Muscle of leg (tissue), 11 donors: Measurements from ENCODE around the gene BCL2. TPM values are rescaled to one million over a fixed set of nuclear protein-coding genes. Genes with fewer than 3 reads are reported as not detected.
A peak's percentile ranks its signal among the peaks of the same experiment; 100 is the strongest.

Experiments
- DNase-seq: peaks from one replicate; pipeline ENCODE4 v3.0.0; 2013
- H3K27ac ChIP-seq: one replicate; pipeline ENCODE4 v1.5.1; 2013; ENCODE audit warnings: mild to moderate bottlenecking, low read length, control low read depth
- H3K27me3 ChIP-seq: one replicate; pipeline ENCODE4 v1.6.1; 2013; ENCODE audit warnings: low read length; ENCODE audit not compliant: control insufficient read depth, insufficient read depth
- H3K36me3 ChIP-seq: one replicate; pipeline ENCODE4 v1.6.1; 2013; ENCODE audit warnings: low read length; ENCODE audit not compliant: control insufficient read depth, insufficient read depth
- H3K4me1 ChIP-seq: one replicate; pipeline ENCODE4 v1.6.1; 2013; ENCODE audit warnings: low read length; ENCODE audit not compliant: control insufficient read depth, insufficient read depth
- H3K4me3 ChIP-seq: one replicate; pipeline ENCODE4 v1.5.1; 2013; ENCODE audit warnings: low read length, control low read depth
- H3K9me3 ChIP-seq: replicated peaks from 2 replicates; pipeline ENCODE4 v1.6.1; 2013; ENCODE audit warnings: low read depth, low read length; ENCODE audit not compliant: control insufficient read depth
- WGBS: methylation state at CpG from one replicate; pipeline ENCODE4 v1.1.5; 2013; ENCODE audit warnings: missing lambda C conversion rate; ENCODE audit not compliant: insufficient coverage; 5-methylcytosine and 5-hydroxymethylcytosine counted together
- polyA plus RNA-seq, 8 donors: library from polyadenylated mRNA; unstranded; fragments of 120-200 nt; gene quantifications; one replicate each; pipeline versions ENCODE4 v1.2.1 to v1.2.3, GENCODE V29; 2013; ENCODE audit warnings: inconsistent platforms in 1 of 8, low replicate concordance in 1 of 8; ENCODE audit not compliant: insufficient read length in 8 of 8, insufficient read depth in 1 of 8
- total RNA-seq: library from RNA; stranded (reverse); fragments of 120-200 nt; gene quantifications from one replicate; pipeline ENCODE4 v1.2.4, GENCODE V29; 2013

Gene BCL2
- total and polyA plus RNA-seq, 9 donors = 13.0 to 22.3 (median 16.5) TPM

DNA sequence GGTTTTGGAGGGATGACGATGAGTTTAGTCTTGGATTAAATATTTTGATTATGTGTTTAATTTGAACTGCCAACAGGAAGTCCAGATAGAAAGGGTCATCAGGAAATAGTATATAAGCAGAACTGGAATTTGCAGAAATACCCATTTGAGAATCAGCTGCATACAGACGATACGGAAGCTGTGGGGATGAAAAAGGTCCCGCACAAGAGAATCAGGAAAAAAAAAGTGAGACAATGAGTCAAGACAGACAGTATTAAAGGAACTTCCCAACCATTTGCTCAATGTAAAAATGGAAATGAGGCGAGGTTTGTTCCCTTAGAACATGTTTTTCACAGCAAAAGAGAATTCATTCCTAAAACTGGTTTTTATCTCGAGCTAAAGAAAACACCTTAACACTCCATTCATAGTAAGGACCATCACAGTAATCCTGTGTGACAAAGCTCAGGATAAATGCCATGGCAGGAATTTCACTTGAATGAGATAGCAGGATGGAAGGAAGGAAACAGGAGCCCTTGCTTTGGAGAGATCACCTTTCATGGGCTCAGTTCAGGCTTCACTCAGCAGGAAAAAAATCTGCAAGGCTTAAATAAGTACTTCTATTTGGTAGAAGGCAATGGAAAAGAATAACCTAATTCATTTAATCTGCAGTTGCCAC lies 29.3 kb downstream of the BCL2 start:
- peaks cover 36% of the 10 kb centered on the region for H3K4me1 ChIP-seq
- H3K9me3 ChIP-seq = no peaks in the 10 kb centered on the region
- no peak for DNase-seq
- peak overlapping the region; percentile 43 for H3K27ac ChIP-seq
- peaks cover 5% of the 10 kb centered on the region for H3K36me3 ChIP-seq
- 48% methylated on average over 3 of the region's 6 CpGs for WGBS
- H3K27me3 ChIP-seq = no peaks in the 10 kb centered on the region
- no peak overlapping the region for H3K4me3 ChIP-seq

DNA sequence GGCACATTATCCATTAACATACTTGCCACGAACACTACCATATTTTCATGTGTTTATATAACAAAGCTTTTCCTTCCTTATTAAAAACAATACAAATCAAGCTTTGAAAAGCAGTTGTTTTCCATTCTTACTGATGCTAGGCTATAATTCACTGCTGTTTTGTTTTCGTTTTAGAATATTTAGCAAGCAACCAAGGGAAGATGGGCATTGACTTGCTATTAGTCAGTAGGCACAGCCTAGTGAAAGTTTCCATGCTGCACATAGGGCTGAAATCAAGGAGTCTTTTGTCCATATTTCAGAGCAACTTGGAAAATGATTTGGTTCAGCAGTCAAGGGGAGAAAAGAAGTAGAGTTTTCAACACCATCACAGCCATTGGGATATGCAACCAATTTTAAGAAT lies 31.3 kb downstream of the BCL2 start:
- no peak for DNase-seq
- H3K9me3 ChIP-seq = no peaks in the 10 kb centered on the region
- peaks cover 44% of the 10 kb centered on the region for H3K4me1 ChIP-seq
- WGBS = 60% methylated on average over 1 of the region's 2 CpGs
- H3K27ac ChIP-seq = no peak overlapping the region
- H3K36me3 ChIP-seq = peaks cover 4% of the 10 kb centered on the region
- H3K27me3 ChIP-seq = no peaks in the 10 kb centered on the region
- no peak overlapping the region for H3K4me3 ChIP-seq

DNA sequence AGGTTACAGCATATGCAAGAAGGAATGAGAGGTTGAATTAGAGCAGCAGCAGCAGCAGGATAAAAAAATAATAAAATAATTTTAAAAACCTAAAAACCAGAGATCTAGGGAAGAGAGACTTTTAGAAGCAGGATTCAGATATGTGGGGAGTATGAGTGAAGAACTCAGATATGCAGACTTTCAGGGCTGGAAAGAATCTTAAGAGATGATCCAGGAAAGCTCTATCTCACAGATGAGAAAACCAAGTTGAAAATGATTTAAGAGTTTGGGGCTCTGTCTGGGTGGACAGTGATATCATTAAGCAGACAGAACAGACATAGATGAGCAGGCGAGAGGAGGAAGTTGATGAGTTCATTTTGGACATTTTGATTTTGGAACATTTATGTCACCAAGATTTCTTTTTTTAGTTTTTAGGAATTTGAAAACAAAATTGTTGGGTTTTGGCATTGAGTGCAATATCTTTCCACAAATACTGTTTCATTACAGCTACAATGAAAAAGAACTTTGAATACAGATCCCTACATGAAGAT lies 31.8 kb downstream of the BCL2 start:
- Histone ChIP-seq H3K4me1 (peaks cover 39% of the 10 kb centered on the region), H3K27me3 (no peaks in the 10 kb centered on the region), H3K9me3 (no peaks in the 10 kb centered on the region), H3K4me3 (no peak overlapping the region), H3K36me3 (no peaks in the 10 kb centered on the region), H3K27ac (no peak overlapping the region)
- DNase-seq = no peak
- WGBS = no CpG with 5 or more reads among the region's 1 CpG

DNA sequence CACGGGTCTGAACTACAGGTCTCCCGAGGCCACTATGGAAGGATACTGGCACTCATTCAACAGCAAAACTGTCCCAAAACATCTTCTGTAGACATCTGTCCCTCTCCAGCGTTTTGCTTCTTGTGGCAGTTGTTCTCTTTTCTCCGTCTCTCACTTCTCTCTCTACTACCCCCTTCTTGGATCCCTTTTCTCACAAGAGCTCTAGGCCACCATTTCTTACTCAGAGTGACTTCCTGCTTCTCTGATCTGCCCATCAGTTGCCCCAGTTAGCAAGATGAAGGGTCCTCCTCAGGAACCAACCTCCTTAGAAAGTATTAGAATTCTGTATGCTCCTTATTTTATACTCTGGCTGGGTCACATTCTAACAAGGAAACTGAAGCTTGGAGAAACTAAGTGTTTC lies 32.6 kb downstream of the BCL2 start:
- peaks cover 34% of the 10 kb centered on the region for H3K4me1 ChIP-seq
- H3K9me3 ChIP-seq = no peaks in the 10 kb centered on the region
- WGBS = 54% methylated on average over 4 of the region's 4 CpGs

DNA sequence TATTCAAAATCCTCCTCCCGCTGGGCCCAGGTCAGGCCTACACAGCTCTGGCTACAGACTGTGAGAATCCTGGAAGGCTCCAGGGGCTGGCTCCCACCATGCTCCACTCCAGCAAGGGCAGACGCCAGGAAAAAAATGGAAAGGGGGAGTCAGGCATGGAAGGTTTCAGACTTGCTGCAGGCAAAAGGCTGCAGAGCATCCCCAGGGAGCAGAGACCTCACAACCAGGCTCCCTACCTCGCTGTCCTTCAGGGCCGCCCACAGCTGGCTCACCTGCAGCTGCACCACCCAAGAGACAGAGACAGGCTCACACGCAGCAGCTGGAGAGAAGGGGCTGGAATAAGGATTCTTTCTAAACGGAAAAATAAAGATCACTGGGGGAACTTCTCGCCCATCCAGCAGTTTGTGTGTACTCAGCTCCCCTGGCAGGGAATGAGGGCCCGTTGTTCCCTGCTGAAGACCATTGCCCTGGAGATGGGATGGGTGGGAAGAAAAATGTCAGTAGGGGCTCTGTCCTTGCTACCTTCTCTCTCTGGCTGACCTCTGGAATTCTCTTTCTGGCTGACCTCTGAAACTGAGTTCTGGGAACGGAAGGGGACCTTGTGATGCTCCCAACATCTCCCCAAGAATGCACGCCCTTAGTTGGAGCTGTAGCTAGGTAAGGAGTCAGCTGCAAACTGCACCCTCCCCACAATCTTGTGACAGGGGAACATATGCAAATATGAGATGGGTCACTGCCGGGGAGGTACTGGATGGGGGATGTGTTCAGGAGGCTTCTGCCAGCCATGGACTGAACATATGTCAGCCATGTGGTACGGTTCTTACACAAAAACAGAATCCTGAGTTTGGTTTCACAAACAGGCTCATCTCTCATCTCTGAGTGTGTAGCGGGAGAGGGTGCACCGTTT lies 34.5 kb downstream of the BCL2 start:
- H3K27ac ChIP-seq = peak overlapping the region; percentile 62
- peak; percentile 87 for DNase-seq
- no peak overlapping the region for H3K4me3 ChIP-seq
- H3K27me3 ChIP-seq = no peaks in the 10 kb centered on the region
- peaks cover 28% of the 10 kb centered on the region for H3K4me1 ChIP-seq
- no peaks in the 10 kb centered on the region for H3K9me3 ChIP-seq
- 21% methylated on average over 4 of the region's 14 CpGs for WGBS
- no peaks in the 10 kb centered on the region for H3K36me3 ChIP-seq

More for the DNA sequence above, 32.6 kb downstream of the BCL2 start:
- no peak overlapping the region for H3K27ac ChIP-seq
- H3K27me3 ChIP-seq = no peaks in the 10 kb centered on the region
- H3K36me3 ChIP-seq = no peaks in the 10 kb centered on the region
- DNase-seq = no peak
- H3K4me3 ChIP-seq = no peak overlapping the region

DNA sequence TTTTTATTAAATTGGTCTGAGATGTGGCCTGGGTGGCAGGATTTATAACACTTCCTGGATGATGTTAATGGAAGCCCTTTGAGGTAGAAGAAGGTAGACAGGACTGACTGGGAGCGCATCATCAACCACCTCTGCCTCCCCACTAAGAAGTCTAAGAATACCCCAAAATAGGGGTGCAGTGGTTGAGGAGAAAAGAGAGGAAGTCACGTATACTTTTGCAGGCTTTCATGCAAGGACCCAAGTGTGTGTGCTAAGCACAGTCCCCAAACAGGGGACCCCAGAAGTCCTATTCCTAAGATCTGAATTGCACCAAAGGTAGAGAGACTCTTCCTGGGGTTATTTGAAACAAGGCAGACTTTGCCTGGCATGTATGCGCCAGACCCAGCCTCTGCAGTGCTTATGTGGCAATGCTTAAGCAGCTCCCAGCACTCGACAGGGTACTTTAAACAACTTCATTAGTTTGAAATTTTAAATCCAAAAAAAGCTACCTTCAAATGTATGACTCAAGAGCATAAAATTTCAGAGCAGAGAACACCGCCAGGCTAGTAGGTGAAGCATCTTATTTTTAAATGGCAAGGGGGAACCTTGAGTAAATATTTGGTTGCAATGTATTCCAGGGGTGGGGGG lies 35.3 kb downstream of the BCL2 start:
- no peak for DNase-seq
- Histone ChIP-seq H3K9me3 (no peaks in the 10 kb centered on the region), H3K4me3 (no peak overlapping the region), H3K27me3 (no peaks in the 10 kb centered on the region), H3K36me3 (no peaks in the 10 kb centered on the region), H3K27ac (peak overlapping the region; percentile 52), H3K4me1 (peaks cover 27% of the 10 kb centered on the region)
- WGBS = 80% methylated on average over 1 of the region's 5 CpGs

DNA sequence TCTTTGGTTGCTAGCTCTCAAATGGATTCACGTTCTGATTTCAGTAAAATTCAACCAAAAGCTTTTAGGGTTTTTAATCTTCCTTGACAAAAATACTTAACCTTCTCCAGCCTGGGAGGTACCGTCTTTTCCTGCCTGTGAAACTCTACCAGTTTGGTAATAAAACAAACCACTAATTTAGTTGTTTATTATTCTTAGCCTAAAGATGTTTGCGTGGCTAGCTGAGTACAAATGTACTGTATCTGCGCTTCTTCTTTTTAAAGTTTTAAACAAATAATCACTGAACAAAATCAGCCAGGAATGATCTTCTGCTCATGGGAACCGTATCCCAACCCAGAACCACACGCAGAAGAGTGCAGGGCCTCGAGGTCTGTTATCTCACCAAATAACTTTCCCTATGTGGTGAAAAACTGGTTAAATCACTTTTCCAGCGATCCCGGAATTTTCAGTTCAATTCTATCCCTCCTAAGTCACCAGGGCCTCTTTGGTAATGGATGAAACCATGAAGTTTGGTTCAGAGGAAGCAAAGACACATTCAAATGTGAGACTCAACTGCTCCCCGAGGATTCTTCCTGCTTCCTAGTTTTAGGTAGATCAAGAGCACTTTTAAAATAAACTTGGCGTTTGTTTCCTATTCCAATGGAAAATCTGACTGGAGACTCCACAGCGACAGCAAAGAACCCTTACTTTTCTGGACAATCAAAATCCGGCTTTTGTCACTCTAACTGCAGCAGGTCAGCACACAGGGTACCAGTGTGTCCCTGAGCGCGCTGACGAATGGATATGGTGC lies 36.1 kb downstream of the BCL2 start:
- no peaks in the 10 kb centered on the region for H3K9me3 ChIP-seq
- H3K4me1 ChIP-seq = peaks cover 27% of the 10 kb centered on the region
- peak; percentile 88 for DNase-seq
- no peak overlapping the region for H3K4me3 ChIP-seq
- whole genome bisulfite sequencing = 44% methylated on average over 3 of the region's 16 CpGs
- H3K27me3 ChIP-seq = no peaks in the 10 kb centered on the region
- H3K27ac ChIP-seq = peak overlapping the region; percentile 52
- no peaks in the 10 kb centered on the region for H3K36me3 ChIP-seq

DNA sequence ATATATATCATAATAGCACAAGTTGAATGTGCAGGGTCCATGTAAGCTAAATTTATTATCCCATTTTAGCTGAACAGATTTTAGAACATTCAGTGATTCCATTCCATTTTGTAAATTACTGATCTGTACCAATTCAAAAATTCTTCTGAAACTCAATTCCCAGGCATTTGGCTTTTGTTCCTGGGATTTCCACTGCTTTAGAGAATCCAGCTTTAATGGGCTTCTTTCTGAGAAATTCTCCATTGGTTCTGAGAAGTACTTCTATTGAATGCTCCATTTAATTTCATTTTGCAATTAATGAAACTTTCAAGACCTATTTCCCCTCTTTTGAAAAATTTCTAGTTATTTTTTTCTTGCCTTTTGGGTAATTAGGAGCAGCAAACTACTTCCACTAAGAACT lies 36.8 kb downstream of the BCL2 start:
- Histone ChIP-seq H3K9me3 (no peaks in the 10 kb centered on the region), H3K27me3 (no peaks in the 10 kb centered on the region), H3K36me3 (no peaks in the 10 kb centered on the region), H3K4me1 (peaks cover 27% of the 10 kb centered on the region), H3K4me3 (no peak overlapping the region), H3K27ac (no peak overlapping the region)
- peak; percentile 75 for DNase-seq

DNA sequence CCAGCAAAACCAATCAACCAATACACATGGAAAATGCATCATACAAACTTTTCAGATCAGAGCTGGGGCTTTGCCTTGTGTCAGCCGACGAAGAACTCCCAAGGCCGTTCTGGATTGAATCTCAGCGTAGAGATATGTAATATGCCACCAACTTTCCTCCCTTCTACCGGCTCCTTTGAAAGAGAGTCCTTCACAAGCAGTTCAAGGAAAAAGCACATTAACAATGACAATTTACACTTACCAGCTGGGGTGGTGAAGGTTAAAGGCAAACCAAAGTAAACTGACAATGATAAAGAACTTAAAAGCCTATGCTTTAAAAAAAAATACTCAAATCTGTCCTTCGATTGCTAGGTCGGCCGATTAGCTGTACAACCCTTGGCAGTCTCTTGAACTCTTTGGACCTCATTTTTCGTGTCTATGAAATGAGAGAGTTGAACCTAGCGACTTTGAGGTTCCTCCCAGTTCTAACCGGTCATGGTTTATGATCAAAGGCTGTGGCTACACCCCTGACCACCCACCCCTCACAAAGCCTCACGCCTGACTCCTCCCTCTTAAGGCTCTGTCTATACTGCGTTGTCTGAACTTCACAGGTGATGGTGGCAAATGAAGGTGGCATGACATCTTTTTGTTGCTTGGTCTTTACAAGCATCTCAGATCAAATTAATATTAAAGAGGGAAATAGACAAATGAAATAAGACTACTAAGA lies 46.2 kb downstream of the BCL2 start:
- no peak overlapping the region for H3K27ac ChIP-seq

More for the DNA sequence above, 46.2 kb downstream of the BCL2 start:
- DNase-seq = no peak
- no peak overlapping the region for H3K4me3 ChIP-seq
- H3K4me1 ChIP-seq = peaks cover 5% of the 10 kb centered on the region
- H3K36me3 ChIP-seq = no peaks in the 10 kb centered on the region
- H3K27me3 ChIP-seq = no peaks in the 10 kb centered on the region
- WGBS = no CpG with 5 or more reads among the region's 13 CpGs
- H3K9me3 ChIP-seq = no peaks in the 10 kb centered on the region
